K562 (cell line): ENCODE measurements around the gene RRAS. TPM values are rescaled to one million over a fixed set of nuclear protein-coding genes. Genes with fewer than 3 reads are reported as not detected.

Experiments used
- ASH1L ChIP-seq: fragments of 450-650 bp; IDR thresholded peaks from 2 replicates; pipeline ENCODE4 v1.6.1; 2018; ENCODE audit warnings: borderline replicate concordance, mild to moderate bottlenecking, low read depth; ENCODE audit not compliant: partially characterized antibody
- ATF7 ChIP-seq: fragments of 450-650 bp; IDR thresholded peaks from 2 replicates; pipeline ENCODE4 v1.7.1; 2014; ENCODE audit warnings: mild to moderate bottlenecking, moderate library complexity
- ELF4 ChIP-seq: fragments of 450-650 bp; formaldehyde crosslinking; IDR thresholded peaks from 2 replicates; pipeline ENCODE4 v1.4.0; 2022; ENCODE audit warnings: missing genetic modification characterization
- ETS2 ChIP-seq: IDR thresholded peaks from 2 replicates; pipeline ENCODE4 v1.6.1; 2016; ENCODE audit warnings: borderline replicate concordance, missing genetic modification characterization, mild to moderate bottlenecking, moderate library complexity, missing compliant biosample characterization; ENCODE audit not compliant: poor library complexity, severe bottlenecking
- HNRNPLL ChIP-seq: fragments of 200-400 bp; formaldehyde crosslinking; IDR thresholded peaks from 2 replicates; pipeline ENCODE4 v1.6.1; 2017; ENCODE audit warnings: low read length, low read depth, mild to moderate bottlenecking; ENCODE audit not compliant: poor library complexity, severe bottlenecking
- ILF3 ChIP-seq: fragments of 450-650 bp; IDR thresholded peaks from 2 replicates; pipeline ENCODE4 v1.6.1; 2018; ENCODE audit warnings: antibody characterized with exemption, mild to moderate bottlenecking, moderate library complexity, borderline replicate concordance
- ILK ChIP-seq: fragments of 450-650 bp; IDR thresholded peaks from 2 replicates; pipeline ENCODE4 v1.6.1; 2016; ENCODE audit warnings: missing genetic modification characterization, low read depth, mild to moderate bottlenecking, missing compliant biosample characterization, moderate library complexity, borderline replicate concordance
- LCOR ChIP-seq: sonication (generic); formaldehyde crosslinking; IDR thresholded peaks from 2 replicates; pipeline ENCODE4 v1.8.0; 2022; ENCODE audit warnings: mild to moderate bottlenecking, missing genetic modification reagents
- MECOM ChIP-seq: fragments of 250-450 bp; sonication (Bioruptor Pico); IDR thresholded peaks from 2 replicates; pipeline ENCODE4 v1.8.0; 2022; ENCODE audit warnings: inconsistent platforms
- MTA2 ChIP-seq: fragments of 450-650 bp; IDR thresholded peaks from 2 replicates; pipeline ENCODE4 v1.6.1; 2016; ENCODE audit warnings: low read depth
- NUFIP1 ChIP-seq: fragments of 450-650 bp; IDR thresholded peaks from 2 replicates; pipeline ENCODE4 v1.6.1; 2018; ENCODE audit not compliant: partially characterized antibody
- RBM22 ChIP-seq: fragments of 200-400 bp; formaldehyde crosslinking; IDR thresholded peaks from 2 replicates; pipeline ENCODE4 v1.6.1; 2018; ENCODE audit warnings: low read length, low read depth; ENCODE audit not compliant: poor library complexity, severe bottlenecking
- SP1 ChIP-seq: sonication (generic); formaldehyde crosslinking; IDR thresholded peaks from 2 replicates; pipeline ENCODE4 v1.8.1; 2022; ENCODE audit warnings: mild to moderate bottlenecking, missing genetic modification reagents
- TARDBP ChIP-seq: fragments of 450-650 bp; IDR thresholded peaks from 2 replicates; pipeline ENCODE4 v1.6.1; 2016
- XRCC5 ChIP-seq: fragments of 200-400 bp; formaldehyde crosslinking; IDR thresholded peaks from 2 replicates; pipeline ENCODE4 v1.6.1; 2017; ENCODE audit warnings: low read depth, mild to moderate bottlenecking, low read length
- ZNF174 ChIP-seq: fragments of 250-450 bp; sonication (Bioruptor Pico); IDR thresholded peaks from 2 replicates; pipeline ENCODE4 v1.4.0; 2020; ENCODE audit warnings: mild to moderate bottlenecking
- ZNF175 ChIP-seq: fragments of 200-800 bp; sonication (Bioruptor generic); IDR thresholded peaks from 2 replicates; pipeline ENCODE4 v1.6.1; 2016; ENCODE audit warnings: low read depth, mild to moderate bottlenecking, missing genetic modification characterization, missing compliant biosample characterization
- ZNF3 ChIP-seq: fragments of 250-450 bp; sonication (Bioruptor Pico); IDR thresholded peaks from 2 replicates; pipeline ENCODE4 v1.5.0; 2021; ENCODE audit warnings: mild to moderate bottlenecking, moderate library complexity
- ZNF668 ChIP-seq: fragments of 250-450 bp; sonication (Bioruptor Pico); IDR thresholded peaks from 2 replicates; pipeline ENCODE4 v1.8.0; 2022; ENCODE audit warnings: mild to moderate bottlenecking, inconsistent platforms
- ZNF695 ChIP-seq: fragments of 450-650 bp; formaldehyde crosslinking; IDR thresholded peaks from 2 replicates; pipeline ENCODE4 v1.4.0; 2020; ENCODE audit warnings: mild to moderate bottlenecking, moderate library complexity
- polyA plus RNA-seq, 8 experiments: library from polyadenylated mRNA; depleted of rRNA in 4 of 8; stranded (reverse) in 5 of 8; unstranded in 3 of 8; fragments of >200 nt; fragmentation: Nextera tagmentation in 2 of 8; fragmentation: Illumina TruSeq in 1 of 8; extraction: Ambion mirVana in 2 of 8; extraction: Trizol in 1 of 8; gene quantifications; 2 replicates each; pipeline versions ENCODE4 v1.2.1 to v1.2.3, GENCODE V29; 2011 to 2014; ENCODE audit warnings: inconsistent platforms in 1 of 8, missing spikeins in 1 of 8
- total RNA-seq, 7 experiments: library from RNA; depleted of rRNA in 6 of 7; stranded (reverse); fragments of >200 nt in 6 of 7; fragmentation: Illumina TruSeq in 2 of 7; extraction: Trizol in 2 of 7; gene quantifications; 2 replicates each; pipeline versions ENCODE4 v1.2.1 to v1.2.3, GENCODE V29; 2011 to 2021; ENCODE audit warnings: low replicate concordance in 1 of 7
- TF ChIP-seq, protein P1 (sequence below): fragments of 450-650 bp; IDR thresholded peaks from 2 replicates; pipeline ENCODE4 v1.6.1; 2017; ENCODE audit warnings: mild to moderate bottlenecking, moderate library complexity
- TF ChIP-seq, protein P2 (sequence below): sonication (generic); IDR thresholded peaks from 2 replicates; pipeline ENCODE4 v1.6.1; 2016
- TF ChIP-seq, protein P3 (sequence below): fragments of 450-650 bp; formaldehyde crosslinking; IDR thresholded peaks from 2 replicates; pipeline ENCODE4 v1.4.0; 2022; ENCODE audit warnings: missing genetic modification characterization
- TF ChIP-seq, protein P4 (sequence below): IDR thresholded peaks from 2 replicates; pipeline ENCODE4 v1.6.1; 2011; ENCODE audit warnings: borderline replicate concordance, low read depth, mild to moderate bottlenecking, moderate library complexity, low read length; ENCODE audit not compliant: insufficient read depth, poor library complexity, severe bottlenecking

RRAS gene
- total and polyA plus RNA-seq, 9 of the 15 experiments (the other 6 are each of a cell fraction or from before 2014, with no cell fraction given) = 0.70 to 17.3 (median 8.2) TPM

DNA sequence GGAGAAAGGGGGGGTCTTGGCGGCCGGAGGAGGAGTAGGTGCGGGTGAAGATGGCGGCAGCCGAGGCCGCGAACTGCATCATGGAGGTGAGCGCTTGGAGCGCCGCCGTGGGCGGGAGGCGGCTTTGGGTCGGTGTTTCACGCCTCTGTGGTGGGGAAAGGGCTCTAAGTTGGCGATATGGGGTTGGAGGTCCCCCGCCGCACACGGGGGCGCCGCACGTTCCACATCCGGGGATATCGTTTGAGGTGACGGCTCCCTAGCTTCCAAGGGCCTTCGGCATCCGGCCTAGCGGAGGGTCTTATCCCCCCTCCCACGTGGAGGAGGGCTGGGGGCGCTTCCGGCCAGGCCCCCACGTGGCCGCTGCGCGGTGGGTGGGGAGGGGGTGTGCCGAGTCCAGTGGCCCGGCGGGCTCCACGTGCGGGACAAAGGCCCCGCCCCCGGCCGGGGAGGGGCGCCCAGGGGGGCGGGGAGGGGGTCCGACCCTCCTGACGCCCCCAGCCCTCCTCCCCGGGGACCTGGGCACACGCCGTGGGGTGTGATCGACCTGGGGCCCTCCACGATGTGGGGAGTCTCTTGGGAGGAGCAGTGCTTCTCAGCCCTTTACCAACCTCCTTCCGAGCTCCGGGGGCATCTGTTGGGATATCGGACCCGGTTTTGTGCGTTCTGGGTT, 37.4 kb upstream of the RRAS start, which contains the start of gene PRMT1 (continued):
- TF ChIP-seq, protein P1, sequence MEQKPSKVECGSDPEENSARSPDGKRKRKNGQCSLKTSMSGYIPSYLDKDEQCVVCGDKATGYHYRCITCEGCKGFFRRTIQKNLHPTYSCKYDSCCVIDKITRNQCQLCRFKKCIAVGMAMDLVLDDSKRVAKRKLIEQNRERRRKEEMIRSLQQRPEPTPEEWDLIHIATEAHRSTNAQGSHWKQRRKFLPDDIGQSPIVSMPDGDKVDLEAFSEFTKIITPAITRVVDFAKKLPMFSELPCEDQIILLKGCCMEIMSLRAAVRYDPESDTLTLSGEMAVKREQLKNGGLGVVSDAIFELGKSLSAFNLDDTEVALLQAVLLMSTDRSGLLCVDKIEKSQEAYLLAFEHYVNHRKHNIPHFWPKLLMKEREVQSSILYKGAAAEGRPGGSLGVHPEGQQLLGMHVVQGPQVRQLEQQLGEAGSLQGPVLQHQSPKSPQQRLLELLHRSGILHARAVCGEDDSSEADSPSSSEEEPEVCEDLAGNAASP = no peak
- TF ChIP-seq, protein P2, sequence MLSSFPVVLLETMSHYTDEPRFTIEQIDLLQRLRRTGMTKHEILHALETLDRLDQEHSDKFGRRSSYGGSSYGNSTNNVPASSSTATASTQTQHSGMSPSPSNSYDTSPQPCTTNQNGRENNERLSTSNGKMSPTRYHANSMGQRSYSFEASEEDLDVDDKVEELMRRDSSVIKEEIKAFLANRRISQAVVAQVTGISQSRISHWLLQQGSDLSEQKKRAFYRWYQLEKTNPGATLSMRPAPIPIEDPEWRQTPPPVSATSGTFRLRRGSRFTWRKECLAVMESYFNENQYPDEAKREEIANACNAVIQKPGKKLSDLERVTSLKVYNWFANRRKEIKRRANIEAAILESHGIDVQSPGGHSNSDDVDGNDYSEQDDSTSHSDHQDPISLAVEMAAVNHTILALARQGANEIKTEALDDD = no peak
- TF ChIP-seq ASH1L = no peak
- no peak for TF ChIP-seq LCOR (CRISPR knock-in tag)
- TF ChIP-seq ILF3 = no peak; the same call in 1 of the 2 replicates
- no peak for TF ChIP-seq SP1 (CRISPR knock-in tag)
- no peak for TF ChIP-seq MTA2
- TF ChIP-seq ETS2 = no peak
- TF ChIP-seq XRCC5 = 0 out of 2 replicates have a peak, but pooled peaks have one; percentile 9
- TF ChIP-seq TARDBP = no peak
- TF ChIP-seq ELF4 = 0 out of 2 replicates have a peak, but pooled peaks have one; percentile 20
- TF ChIP-seq ZNF695 (CRISPR knock-in tag) = no peak
- no peak for TF ChIP-seq ZNF175 (CRISPR knock-in tag)
- peak; percentile 15 for TF ChIP-seq HNRNPLL
- no peak for TF ChIP-seq ILK (tag)
- TF ChIP-seq MECOM (CRISPR knock-in tag) = no peak
- TF ChIP-seq, protein P3, sequence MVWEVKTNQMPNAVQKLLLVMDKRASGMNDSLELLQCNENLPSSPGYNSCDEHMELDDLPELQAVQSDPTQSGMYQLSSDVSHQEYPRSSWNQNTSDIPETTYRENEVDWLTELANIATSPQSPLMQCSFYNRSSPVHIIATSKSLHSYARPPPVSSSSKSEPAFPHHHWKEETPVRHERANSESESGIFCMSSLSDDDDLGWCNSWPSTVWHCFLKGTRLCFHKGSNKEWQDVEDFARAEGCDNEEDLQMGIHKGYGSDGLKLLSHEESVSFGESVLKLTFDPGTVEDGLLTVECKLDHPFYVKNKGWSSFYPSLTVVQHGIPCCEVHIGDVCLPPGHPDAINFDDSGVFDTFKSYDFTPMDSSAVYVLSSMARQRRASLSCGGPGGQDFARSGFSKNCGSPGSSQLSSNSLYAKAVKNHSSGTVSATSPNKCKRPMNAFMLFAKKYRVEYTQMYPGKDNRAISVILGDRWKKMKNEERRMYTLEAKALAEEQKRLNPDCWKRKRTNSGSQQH = 0 out of 2 replicates have a peak, but pooled peaks have one; percentile 45
- no peak for TF ChIP-seq ATF7
- TF ChIP-seq NUFIP1 = no peak
- no peak for TF ChIP-seq ZNF3 (CRISPR knock-in tag)
- no peak for TF ChIP-seq ZNF668
- peak; percentile 29 for TF ChIP-seq RBM22
- no peak for TF ChIP-seq ZNF174 (CRISPR knock-in tag)
- TF ChIP-seq, protein P4, sequence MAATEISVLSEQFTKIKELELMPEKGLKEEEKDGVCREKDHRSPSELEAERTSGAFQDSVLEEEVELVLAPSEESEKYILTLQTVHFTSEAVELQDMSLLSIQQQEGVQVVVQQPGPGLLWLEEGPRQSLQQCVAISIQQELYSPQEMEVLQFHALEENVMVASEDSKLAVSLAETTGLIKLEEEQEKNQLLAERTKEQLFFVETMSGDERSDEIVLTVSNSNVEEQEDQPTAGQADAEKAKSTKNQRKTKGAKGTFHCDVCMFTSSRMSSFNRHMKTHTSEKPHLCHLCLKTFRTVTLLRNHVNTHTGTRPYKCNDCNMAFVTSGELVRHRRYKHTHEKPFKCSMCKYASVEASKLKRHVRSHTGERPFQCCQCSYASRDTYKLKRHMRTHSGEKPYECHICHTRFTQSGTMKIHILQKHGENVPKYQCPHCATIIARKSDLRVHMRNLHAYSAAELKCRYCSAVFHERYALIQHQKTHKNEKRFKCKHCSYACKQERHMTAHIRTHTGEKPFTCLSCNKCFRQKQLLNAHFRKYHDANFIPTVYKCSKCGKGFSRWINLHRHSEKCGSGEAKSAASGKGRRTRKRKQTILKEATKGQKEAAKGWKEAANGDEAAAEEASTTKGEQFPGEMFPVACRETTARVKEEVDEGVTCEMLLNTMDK = peak; percentile 76
